HepG2 (cell line): ENCODE measurements around the gene TIMM10. TPM values are rescaled to one million over a fixed set of nuclear protein-coding genes. Genes with fewer than 3 reads are reported as not detected.

Experiments
- BORCS8-MEF2B ChIP-seq: sonication (generic); formaldehyde crosslinking; IDR thresholded peaks from 2 replicates; pipeline ENCODE4 v1.8.0; 2022; ENCODE audit warnings: mild to moderate bottlenecking, missing genetic modification reagents
- DR1 ChIP-seq: sonication (generic); formaldehyde crosslinking; IDR thresholded peaks from 2 replicates; pipeline ENCODE4 v1.8.0; 2021; ENCODE audit warnings: mild to moderate bottlenecking, missing genetic modification reagents, inconsistent platforms
- EP300 ChIP-seq, 3 experiments: sonication (generic) in 1 of 3; formaldehyde crosslinking in 1 of 3; IDR thresholded peaks; 2 replicates each; pipeline versions ENCODE4 v1.5.1 to v1.6.1; 2011 to 2020; ENCODE audit warnings: low read depth in 2 of 3, low read length in 2 of 3, borderline replicate concordance in 1 of 3, improper control_type of control experiment in 1 of 3, mild to moderate bottlenecking in 1 of 3, missing genetic modification reagents in 1 of 3, moderate library complexity in 1 of 3
- HNRNPK ChIP-seq: fragments of 200-400 bp; formaldehyde crosslinking; IDR thresholded peaks from 2 replicates; pipeline ENCODE4 v1.6.1; 2018; ENCODE audit warnings: low read length, low read depth, moderate library complexity, mild to moderate bottlenecking; ENCODE audit not compliant: poor library complexity, severe bottlenecking
- IRX3 ChIP-seq: sonication (generic); formaldehyde crosslinking; IDR thresholded peaks from 2 replicates; pipeline ENCODE4 v1.8.1; 2023; ENCODE audit warnings: mild to moderate bottlenecking, low read depth, missing genetic modification reagents, borderline replicate concordance
- KDM5B ChIP-seq: sonication (generic); formaldehyde crosslinking; IDR thresholded peaks from 2 replicates; pipeline ENCODE4 v1.4.0; 2020; ENCODE audit warnings: missing genetic modification reagents, mild to moderate bottlenecking, borderline replicate concordance
- KLF12 ChIP-seq: sonication (generic); formaldehyde crosslinking; IDR thresholded peaks from 2 replicates; pipeline ENCODE4 v1.4.0; 2020; ENCODE audit warnings: missing genetic modification reagents, borderline replicate concordance
- MAX ChIP-seq: IDR thresholded peaks from 2 replicates; pipeline ENCODE4 v1.6.1; 2012; ENCODE audit warnings: inconsistent platforms
- RAD21 ChIP-seq: fragments of 450-650 bp; formaldehyde crosslinking; IDR thresholded peaks from 2 replicates; pipeline ENCODE4 v1.5.0; 2020; ENCODE audit warnings: mild to moderate bottlenecking
- RBFOX2 ChIP-seq: fragments of 200-400 bp; formaldehyde crosslinking; IDR thresholded peaks from 2 replicates; pipeline ENCODE4 v1.6.1; 2017; ENCODE audit warnings: low read depth, mild to moderate bottlenecking, low read length
- RBM39 ChIP-seq: fragments of 200-400 bp; formaldehyde crosslinking; IDR thresholded peaks from one replicate; pipeline ENCODE4 v1.6.1; 2018; ENCODE audit warnings: antibody characterized with exemption, mild to moderate bottlenecking, low read depth, low read length; ENCODE audit not compliant: poor library complexity, severe bottlenecking
- RXRB ChIP-seq: IDR thresholded peaks from 2 replicates; pipeline ENCODE4 v1.6.1; 2016; ENCODE audit warnings: borderline replicate concordance, missing genetic modification reagents, missing compliant biosample characterization
- SALL1 ChIP-seq: sonication (generic); formaldehyde crosslinking; IDR thresholded peaks from 2 replicates; pipeline ENCODE4 v1.8.0; 2022; ENCODE audit warnings: mild to moderate bottlenecking, missing genetic modification reagents
- SOX13 ChIP-seq, 3 experiments: fragments of 450-650 bp in 1 of 3; sonication (generic) in 1 of 3; formaldehyde crosslinking in 1 of 3; IDR thresholded peaks in 2 of 3; conservative IDR thresholded peaks in 1 of 3; 2 replicates each; pipeline versions ENCODE4 v1.5.0 to v1.6.1; 2016 to 2020; ENCODE audit warnings: antibody characterized with exemption in 1 of 3, mild to moderate bottlenecking in 1 of 3, missing compliant biosample characterization in 1 of 3, missing genetic modification reagents in 1 of 3, moderate library complexity in 1 of 3
- SP2 ChIP-seq: sonication (generic); formaldehyde crosslinking; IDR thresholded peaks from 2 replicates; pipeline ENCODE4 v1.5.1; 2020; ENCODE audit warnings: mild to moderate bottlenecking, missing genetic modification reagents
- SP4 ChIP-seq: sonication (generic); formaldehyde crosslinking; IDR thresholded peaks from 2 replicates; pipeline ENCODE4 v1.8.1; 2023; ENCODE audit warnings: mild to moderate bottlenecking, missing genetic modification reagents
- TARDBP ChIP-seq: sonication (generic); formaldehyde crosslinking; IDR thresholded peaks from 2 replicates; pipeline ENCODE4 v1.8.0; 2022; ENCODE audit warnings: mild to moderate bottlenecking, missing genetic modification reagents
- YEATS4 ChIP-seq: sonication (generic); formaldehyde crosslinking; IDR thresholded peaks from 2 replicates; pipeline ENCODE4 v1.4.0; 2020; ENCODE audit warnings: missing genetic modification reagents, borderline replicate concordance
- ZFY ChIP-seq: sonication (generic); formaldehyde crosslinking; IDR thresholded peaks from 2 replicates; pipeline ENCODE4 v1.4.0; 2020; ENCODE audit warnings: missing genetic modification reagents
- ZMYM4 ChIP-seq: sonication (generic); formaldehyde crosslinking; IDR thresholded peaks from 2 replicates; pipeline ENCODE4 v1.8.1; 2023; ENCODE audit warnings: mild to moderate bottlenecking, missing genetic modification reagents
- ZNF207 ChIP-seq: fragments of 450-650 bp; IDR thresholded peaks from 2 replicates; pipeline ENCODE4 v1.6.1; 2016; ENCODE audit warnings: antibody characterized with exemption, borderline replicate concordance
- ZNF530 ChIP-seq: sonication (generic); formaldehyde crosslinking; IDR thresholded peaks from 2 replicates; pipeline ENCODE4 v1.5.0; 2020; ENCODE audit warnings: low read depth, mild to moderate bottlenecking, missing genetic modification reagents
- ZNF687 ChIP-seq: sonication (generic); formaldehyde crosslinking; IDR thresholded peaks from 2 replicates; pipeline ENCODE4 v1.5.1; 2020; ENCODE audit warnings: mild to moderate bottlenecking, missing genetic modification reagents, moderate library complexity
- ZNF768 ChIP-seq: sonication (generic); formaldehyde crosslinking; IDR thresholded peaks from 2 replicates; pipeline ENCODE4 v1.4.0; 2020; ENCODE audit warnings: missing genetic modification reagents
- polyA plus RNA-seq, 8 experiments: library from polyadenylated mRNA; depleted of rRNA in 3 of 8; stranded (reverse) in 7 of 8; unstranded in 1 of 8; fragments of >200 nt; fragmentation: Illumina TruSeq in 4 of 8; extraction: Trizol in 4 of 8; gene quantifications; 2 replicates each; pipeline versions ENCODE4 v1.2.1 to v1.2.3, GENCODE V29; 2011 to 2016; ENCODE audit warnings: low read depth in 4 of 8, missing spikeins in 1 of 8, mixed read lengths in 1 of 8; ENCODE audit not compliant: insufficient read depth in 1 of 8
- total RNA-seq, 5 experiments: library from RNA; depleted of rRNA; stranded (reverse); fragments of >200 nt; fragmentation: Illumina TruSeq; extraction: Trizol; gene quantifications; 2 replicates each; pipeline ENCODE4 v1.2.3, GENCODE V29; 2016; ENCODE audit warnings: low read depth in 1 of 5

TIMM10 gene
- total and polyA plus RNA-seq, 2 of the 13 experiments (the other 11 are each of a cell fraction or from before 2014, with no cell fraction given), result 67.8 to 82.2 TPM

GRCh38 chr11:57499413-57499982 lies 31.1 kb downstream of the TIMM10 start (continued):
- TF ChIP-seq HNRNPK (peak; percentile 20), RBM39 (peak; percentile 43), RBFOX2 (peak; percentile 91), KLF12 (0 out of 2 replicates have a peak, but pooled peaks have one; percentile 9), ZNF768 (CRISPR knock-in tag) (0 out of 2 replicates have a peak, but pooled peaks have one; percentile 15), SALL1 (CRISPR knock-in tag) (peak; percentile 51; the same call in 1 of the 2 replicates), IRX3 (CRISPR knock-in tag) (0 out of 2 replicates have a peak, but pooled peaks have one; percentile 23), ZMYM4 (peak; percentile 58; the same call in 1 of the 2 replicates), RXRB (CRISPR knock-in tag) (peak; percentile 26; the same call in 1 of the 2 replicates), RAD21 (CRISPR knock-in tag) (peak; percentile 24; the same call in 1 of the 2 replicates), SP2 (CRISPR knock-in tag) (peak; percentile 25; the same call in 1 of the 2 replicates), YEATS4 (CRISPR knock-in tag) (0 out of 2 replicates have a peak, but pooled peaks have one; percentile 33), EP300 (IDR thresholded peaks at IDR 0.05; ENCODE audit: low read depth in 2 of 2, low read length in 2 of 2) (0 out of 4 replicates have a peak, but pooled peaks of 1 of the 2 experiments have one; percentile 2), EP300 (CRISPR knock-in tag; IDR thresholded peaks at IDR 0.05; ENCODE audit: borderline replicate concordance) (no peak), DR1 (CRISPR knock-in tag) (peak; percentile 48; the same call in 1 of the 2 replicates), MAX (peak; percentile 49; the same call in 1 of the 2 replicates), KDM5B (peak; percentile 29; the same call in 1 of the 2 replicates), TARDBP (peak; percentile 72), ZFY (CRISPR knock-in tag) (peak; percentile 62; the same call in 1 of the 2 replicates), BORCS8-MEF2B (peak; percentile 16), ZNF530 (CRISPR knock-in tag) (no peak), ZNF207 (no peak), SOX13 (IDR thresholded peaks at IDR 0.05) (no peak; the same call in 1 of the 2 replicates), SOX13 (CRISPR knock-in tag; conservative IDR thresholded peaks at IDR 0.05 in 1 of 2, IDR thresholded peaks at IDR 0.05 in 1 of 2) (peak in 1 of 2 experiments; percentile 8; a peak in 1 of 4 replicates), SP4 (peak; percentile 65; the same call in 1 of the 2 replicates), ZNF687 (CRISPR knock-in tag) (peak; percentile 89)
